Measurements from ENCODE around the gene C12orf56.
"Not testable (repeated sequence)": the region's sequence is repeated elsewhere in the genome, so short reads cannot be mapped to it uniquely, and the experiment has no call there.

C12orf56 gene

GRCh38 chr12:64385468-64385867 is 5.1 kb downstream of the C12orf56 start:
- no peak for DNase-seq

- peak; percentile 36 for DNase-seq
Measured at GRCh38 chr12:64385019-64385418, 5.5 kb downstream of the C12orf56 start.

GRCh38 chr12:64383675-64384074 is 6.9 kb downstream of the C12orf56 start:
- no peak for DNase-seq

GRCh38 chr12:64362721-64363305 is 27.7 kb downstream of the C12orf56 start:
- no peak for DNase-seq

- DNase-seq = not testable (repeated sequence)
Measured at GRCh38 chr12:64361173-64361572, 29.4 kb downstream of the C12orf56 start.

GRCh38 chr12:64356209-64356608 is 34.3 kb downstream of the C12orf56 start:
- not testable (repeated sequence) for DNase-seq

GRCh38 chr12:64352181-64352580 is 38.4 kb downstream of the C12orf56 start:
- DNase-seq = no peak

- no peak for DNase-seq
Measured at GRCh38 chr12:64351265-64351664, 39.3 kb downstream of the C12orf56 start.

GRCh38 chr12:64347630-64348029 is 42.9 kb downstream of the C12orf56 start:
- DNase-seq = no peak

GRCh38 chr12:64344631-64345030 is 45.9 kb downstream of the C12orf56 start:
- DNase-seq = not testable (repeated sequence)

GRCh38 chr12:64340546-64340945 is 50.0 kb downstream of the C12orf56 start:
- DNase-seq = not testable (repeated sequence)

GRCh38 chr12:64335886-64336466 is 54.6 kb downstream of the C12orf56 start:
- no peak for DNase-seq

- DNase-seq = no peak
Measured at GRCh38 chr12:64332938-64333337, 57.6 kb downstream of the C12orf56 start.

GRCh38 chr12:64332296-64332695 is 58.3 kb downstream of the C12orf56 start:
- DNase-seq = no peak

GRCh38 chr12:64329031-64329710 is 61.4 kb downstream of the C12orf56 start:
- not testable (repeated sequence) for DNase-seq

- DNase-seq = no peak
Measured at GRCh38 chr12:64325055-64325454, 65.5 kb downstream of the C12orf56 start.

GRCh38 chr12:64323476-64324225 is 66.9 kb downstream of the C12orf56 start:
- DNase-seq = no peak

- DNase-seq = no peak
Measured at GRCh38 chr12:64323006-64323405, 67.6 kb downstream of the C12orf56 start.

- no peak for DNase-seq
Measured at GRCh38 chr12:64320611-64321010, 69.9 kb downstream of the C12orf56 start.

GRCh38 chr12:64319540-64320225 is 70.9 kb downstream of the C12orf56 start:
- DNase-seq = not testable (repeated sequence)

GRCh38 chr12:64318605-64319004 is 72.0 kb downstream of the C12orf56 start:
- no peak for DNase-seq

- no peak for DNase-seq
Measured at GRCh38 chr12:64311877-64312276, 78.7 kb downstream of the C12orf56 start.

GRCh38 chr12:64304571-64304970 is 86.0 kb downstream of the C12orf56 start:
- no peak for DNase-seq
